HEK293 (cell line): ENCODE data around the gene NEK11.

Experiments
- CTCF ChIA-PET: fragments of 350-600 bp; formaldehyde crosslinking; extraction: SDS; loops from one replicate; lab custom pipeline; 2021; ENCODE audit warnings: antibody characterized with exemption; lab: Yijun Ruan, JAX
- POLR2A ChIA-PET: fragments of 300-600 bp; formaldehyde crosslinking; extraction: SDS; loops from one replicate; lab custom pipeline; 2020; ENCODE audit warnings: antibody characterized with exemption, inconsistent platforms; lab: Yijun Ruan, JAX
- H3K27ac ChIP-seq: fragments of 200-500 bp; sonication (Bioruptor generic); 2 replicates; pipeline ENCODE4 v1.5.1; 2014; ENCODE audit warnings: low read depth, low read length, control low read depth, inconsistent platforms; ENCODE audit errors: extremely low read depth
- H3K36me3 ChIP-seq, 2 experiments: fragments of 200-500 bp in 1 of 2; sonication (Bioruptor generic) in 1 of 2; 1 replicate in 1 of 2; 2 replicates in 1 of 2; pipeline ENCODE4 v1.5.1; 2014 to 2017; ENCODE audit warnings: inconsistent platforms in 2 of 2, low read length in 2 of 2; ENCODE audit not compliant: control insufficient read depth in 2 of 2, insufficient read depth in 1 of 2
- H3K4me1 ChIP-seq: fragments of 200-500 bp; sonication (Bioruptor generic); 2 replicates; pipeline ENCODE4 v1.5.1; 2014; ENCODE audit warnings: mild to moderate bottlenecking, low read length, inconsistent platforms; ENCODE audit not compliant: control insufficient read depth, insufficient read depth
- H3K4me3 ChIP-seq: 2 replicates; pipeline ENCODE4 v1.5.1; 2011; ENCODE audit warnings: low read depth, mild to moderate bottlenecking, control low read depth, low read length, moderate library complexity
- H3K9me3 ChIP-seq: fragments of 200-500 bp; sonication (Bioruptor generic); 2 replicates; pipeline ENCODE4 v1.5.1; 2014; ENCODE audit warnings: low read depth, low read length, inconsistent platforms; ENCODE audit not compliant: control insufficient read depth, insufficient read depth
- GLIS1 ChIP-seq: fragments of 450-650 bp; formaldehyde crosslinking; IDR thresholded peaks from 2 replicates; pipeline ENCODE4 v1.5.1; 2016; ENCODE audit warnings: missing biosample characterization, missing genetic modification characterization
- HOXC10 ChIP-seq: sonication (generic); formaldehyde crosslinking; IDR thresholded peaks from 2 replicates; pipeline ENCODE4 v1.8.1; 2023; ENCODE audit warnings: mild to moderate bottlenecking, missing genetic modification reagents
- MEIS1 ChIP-seq: sonication (generic); formaldehyde crosslinking; IDR thresholded peaks from 2 replicates; pipeline ENCODE4 v1.8.1; 2022; ENCODE audit warnings: missing genetic modification reagents, mild to moderate bottlenecking, borderline replicate concordance
- SETDB1 ChIP-seq: IDR thresholded peaks from one replicate; pipeline ENCODE4 v1.6.1; 2017; ENCODE audit warnings: mild to moderate bottlenecking, low read length, moderate library complexity, mixed read lengths; ENCODE audit not compliant: insufficient read length
- TRIM28 ChIP-seq: IDR thresholded peaks from 2 replicates; pipeline ENCODE4 v1.6.1; 2011; ENCODE audit warnings: low read length, control low read depth, borderline replicate concordance
- ZBTB8A ChIP-seq: fragments of 450-650 bp; formaldehyde crosslinking; IDR thresholded peaks from 2 replicates; pipeline ENCODE4 v1.5.1; 2016; ENCODE audit warnings: missing biosample characterization, missing genetic modification characterization
- ZFP41 ChIP-seq: fragments of 450-650 bp; formaldehyde crosslinking; IDR thresholded peaks from 2 replicates; pipeline ENCODE4 v1.5.1; 2016; ENCODE audit warnings: missing biosample characterization, missing genetic modification characterization, borderline replicate concordance
- ZNF112 ChIP-seq: fragments of 450-650 bp; formaldehyde crosslinking; IDR thresholded peaks from 2 replicates; pipeline ENCODE4 v1.5.0; 2017; ENCODE audit warnings: missing biosample characterization, missing genetic modification characterization
- ZNF132 ChIP-seq: fragments of 450-650 bp; formaldehyde crosslinking; IDR thresholded peaks from 2 replicates; pipeline ENCODE4 v1.5.1; 2017; ENCODE audit warnings: missing biosample characterization, missing genetic modification characterization, borderline replicate concordance
- ZNF521 ChIP-seq: fragments of 450-650 bp; formaldehyde crosslinking; IDR thresholded peaks from 2 replicates; pipeline ENCODE4 v1.5.1; 2017; ENCODE audit warnings: missing biosample characterization, mild to moderate bottlenecking, missing genetic modification characterization
- ZNF585B ChIP-seq: fragments of 450-650 bp; formaldehyde crosslinking; IDR thresholded peaks from 2 replicates; pipeline ENCODE4 v1.5.1; 2016; ENCODE audit warnings: missing biosample characterization, missing genetic modification characterization
- TF ChIP-seq, protein P1 (sequence below): fragments of 450-650 bp; formaldehyde crosslinking; IDR thresholded peaks from 2 replicates; pipeline ENCODE4 v1.5.0; 2017; ENCODE audit warnings: missing biosample characterization, missing genetic modification characterization, borderline replicate concordance
- TF ChIP-seq, protein P2 (sequence below): fragments of 450-650 bp; formaldehyde crosslinking; IDR thresholded peaks from 2 replicates; pipeline ENCODE4 v1.5.1; 2016; ENCODE audit warnings: missing biosample characterization, missing genetic modification characterization
- TF ChIP-seq, protein P3 (sequence below): fragments of 450-650 bp; formaldehyde crosslinking; IDR thresholded peaks from 2 replicates; pipeline ENCODE4 v1.5.1; 2016; ENCODE audit warnings: missing biosample characterization, missing genetic modification characterization
- TF ChIP-seq, protein P4 (sequence below): fragments of 450-650 bp; formaldehyde crosslinking; IDR thresholded peaks from 2 replicates; pipeline ENCODE4 v1.5.1; 2016; ENCODE audit warnings: missing biosample characterization, missing genetic modification characterization

The NEK11 gene

DNA sequence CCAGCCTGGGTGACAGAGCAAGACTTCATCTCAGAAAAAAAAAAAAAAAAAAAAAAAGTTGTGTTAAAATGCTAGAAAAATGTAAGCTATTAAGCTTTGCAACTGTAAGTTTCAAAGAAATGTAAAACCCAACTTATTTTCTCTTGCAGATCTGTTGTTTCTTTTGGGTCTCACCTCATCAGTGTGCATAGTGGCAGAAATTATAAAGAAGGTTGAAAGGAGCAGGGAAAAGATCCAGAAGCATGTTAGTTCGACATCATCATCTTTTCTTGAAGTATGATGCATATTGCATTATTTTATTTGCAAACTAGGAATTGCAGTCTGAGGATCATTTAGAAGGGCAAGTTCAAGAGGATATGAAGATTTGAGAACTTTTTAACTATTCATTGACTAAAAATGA lies 25.6 kb upstream of the NEK11 start:
- no peaks in the 10 kb centered on the region for H3K9me3 ChIP-seq

DNA sequence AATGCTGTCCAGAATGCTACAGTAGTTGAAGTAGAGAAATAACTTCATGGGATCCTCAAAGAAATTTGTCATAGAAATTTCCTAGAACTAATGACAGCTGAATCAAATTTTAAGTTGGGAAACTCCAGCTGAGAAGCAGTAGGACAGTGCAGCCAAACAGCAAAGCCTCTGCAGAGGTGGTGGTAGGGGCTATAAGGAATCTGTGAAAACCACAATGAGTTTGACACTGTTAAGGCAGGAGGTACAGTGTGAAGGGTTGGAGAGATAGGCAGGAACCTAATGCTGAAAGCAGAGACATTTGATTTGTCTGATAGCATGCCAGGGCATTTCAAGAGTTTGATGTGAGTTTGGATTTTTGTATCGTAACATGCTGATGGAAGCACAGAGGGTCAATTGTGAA lies 22.1 kb upstream of the NEK11 start:
- peaks cover 0 to 30% of the 10 kb centered on the region in 2 experiments; a peak in 1 of 3 replicates for H3K36me3 ChIP-seq

More for the DNA sequence above, 25.6 kb upstream of the NEK11 start:
- no peaks in the 10 kb centered on the region for H3K4me1 ChIP-seq
- peaks cover 0 to 31% of the 10 kb centered on the region in 2 experiments; a peak in 1 of 3 replicates for H3K36me3 ChIP-seq
- TF ChIP-seq, protein P1, sequence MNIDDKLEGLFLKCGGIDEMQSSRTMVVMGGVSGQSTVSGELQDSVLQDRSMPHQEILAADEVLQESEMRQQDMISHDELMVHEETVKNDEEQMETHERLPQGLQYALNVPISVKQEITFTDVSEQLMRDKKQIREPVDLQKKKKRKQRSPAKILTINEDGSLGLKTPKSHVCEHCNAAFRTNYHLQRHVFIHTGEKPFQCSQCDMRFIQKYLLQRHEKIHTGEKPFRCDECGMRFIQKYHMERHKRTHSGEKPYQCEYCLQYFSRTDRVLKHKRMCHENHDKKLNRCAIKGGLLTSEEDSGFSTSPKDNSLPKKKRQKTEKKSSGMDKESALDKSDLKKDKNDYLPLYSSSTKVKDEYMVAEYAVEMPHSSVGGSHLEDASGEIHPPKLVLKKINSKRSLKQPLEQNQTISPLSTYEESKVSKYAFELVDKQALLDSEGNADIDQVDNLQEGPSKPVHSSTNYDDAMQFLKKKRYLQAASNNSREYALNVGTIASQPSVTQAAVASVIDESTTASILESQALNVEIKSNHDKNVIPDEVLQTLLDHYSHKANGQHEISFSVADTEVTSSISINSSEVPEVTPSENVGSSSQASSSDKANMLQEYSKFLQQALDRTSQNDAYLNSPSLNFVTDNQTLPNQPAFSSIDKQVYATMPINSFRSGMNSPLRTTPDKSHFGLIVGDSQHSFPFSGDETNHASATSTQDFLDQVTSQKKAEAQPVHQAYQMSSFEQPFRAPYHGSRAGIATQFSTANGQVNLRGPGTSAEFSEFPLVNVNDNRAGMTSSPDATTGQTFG (tag by site-specific recombination), result no peak
- TF ChIP-seq ZNF112 (tag by site-specific recombination) (no peak), ZFP41 (no peak), TRIM28 (no peak), ZNF585B (no peak), SETDB1 (no peak), ZNF132 (no peak), GLIS1 (tag by site-specific recombination) (no peak), HOXC10 (CRISPR knock-in tag) (no peak), MEIS1 (no peak), ZBTB8A (no peak), ZNF521 (tag by site-specific recombination) (no peak)
- TF ChIP-seq, protein P2, sequence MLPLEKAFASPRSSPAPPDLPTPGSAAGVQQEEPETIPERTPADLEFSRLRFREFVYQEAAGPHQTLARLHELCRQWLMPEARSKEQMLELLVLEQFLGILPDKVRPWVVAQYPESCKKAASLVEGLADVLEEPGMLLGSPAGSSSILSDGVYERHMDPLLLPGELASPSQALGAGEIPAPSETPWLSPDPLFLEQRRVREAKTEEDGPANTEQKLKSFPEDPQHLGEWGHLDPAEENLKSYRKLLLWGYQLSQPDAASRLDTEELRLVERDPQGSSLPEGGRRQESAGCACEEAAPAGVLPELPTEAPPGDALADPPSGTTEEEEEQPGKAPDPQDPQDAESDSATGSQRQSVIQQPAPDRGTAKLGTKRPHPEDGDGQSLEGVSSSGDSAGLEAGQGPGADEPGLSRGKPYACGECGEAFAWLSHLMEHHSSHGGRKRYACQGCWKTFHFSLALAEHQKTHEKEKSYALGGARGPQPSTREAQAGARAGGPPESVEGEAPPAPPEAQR, result no peak
- TF ChIP-seq, protein P3, sequence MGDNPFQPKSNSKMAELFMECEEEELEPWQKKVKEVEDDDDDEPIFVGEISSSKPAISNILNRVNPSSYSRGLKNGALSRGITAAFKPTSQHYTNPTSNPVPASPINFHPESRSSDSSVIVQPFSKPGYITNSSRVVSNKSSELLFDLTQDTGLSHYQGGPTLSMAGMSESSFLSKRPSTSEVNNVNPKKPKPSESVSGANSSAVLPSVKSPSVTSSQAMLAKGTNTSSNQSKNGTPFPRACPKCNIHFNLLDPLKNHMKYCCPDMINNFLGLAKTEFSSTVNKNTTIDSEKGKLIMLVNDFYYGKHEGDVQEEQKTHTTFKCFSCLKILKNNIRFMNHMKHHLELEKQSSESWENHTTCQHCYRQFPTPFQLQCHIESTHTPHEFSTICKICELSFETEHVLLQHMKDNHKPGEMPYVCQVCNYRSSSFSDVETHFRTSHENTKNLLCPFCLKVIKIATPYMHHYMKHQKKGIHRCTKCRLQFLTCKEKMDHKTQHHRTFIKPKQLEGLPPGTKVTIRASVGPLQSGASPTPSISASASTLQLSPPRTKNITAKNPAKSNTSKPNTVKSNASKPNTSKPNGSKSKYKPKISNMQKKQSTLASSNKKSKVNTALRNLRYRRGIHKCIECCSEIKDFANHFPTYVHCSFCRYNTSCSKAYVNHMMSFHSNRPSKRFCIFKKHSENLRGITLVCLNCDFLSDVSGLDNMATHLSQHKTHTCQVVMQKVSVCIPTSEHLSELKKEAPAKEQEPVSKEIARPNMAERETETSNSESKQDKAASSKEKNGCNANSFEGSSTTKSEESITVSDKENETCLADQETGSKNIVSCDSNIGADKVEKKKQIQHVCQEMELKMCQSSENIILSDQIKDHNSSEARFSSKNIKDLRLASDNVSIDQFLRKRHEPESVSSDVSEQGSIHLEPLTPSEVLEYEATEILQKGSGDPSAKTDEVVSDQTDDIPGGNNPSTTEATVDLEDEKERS (tag by site-specific recombination), result no peak
- ChIA-PET CTCF (no interaction called here), POLR2A (no interaction called here)
- H3K4me3 ChIP-seq, result no peak overlapping the region
- no peak overlapping the region for H3K27ac ChIP-seq

More for the DNA sequence above, 22.1 kb upstream of the NEK11 start:
- ChIA-PET CTCF (interaction anchor here (0.7 kb wide), 1 partner anchor 40 kb away, joined by 3 read pairs; no protein-coding TSS in a partner anchor), POLR2A (no interaction called here)
- TF ChIP-seq, protein P4, sequence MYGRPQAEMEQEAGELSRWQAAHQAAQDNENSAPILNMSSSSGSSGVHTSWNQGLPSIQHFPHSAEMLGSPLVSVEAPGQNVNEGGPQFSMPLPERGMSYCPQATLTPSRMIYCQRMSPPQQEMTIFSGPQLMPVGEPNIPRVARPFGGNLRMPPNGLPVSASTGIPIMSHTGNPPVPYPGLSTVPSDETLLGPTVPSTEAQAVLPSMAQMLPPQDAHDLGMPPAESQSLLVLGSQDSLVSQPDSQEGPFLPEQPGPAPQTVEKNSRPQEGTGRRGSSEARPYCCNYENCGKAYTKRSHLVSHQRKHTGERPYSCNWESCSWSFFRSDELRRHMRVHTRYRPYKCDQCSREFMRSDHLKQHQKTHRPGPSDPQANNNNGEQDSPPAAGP (tag by site-specific recombination), result no peak
- no peak overlapping the region for H3K27ac ChIP-seq
- H3K4me3 ChIP-seq, result no peak overlapping the region
- H3K9me3 ChIP-seq, result no peaks in the 10 kb centered on the region
- H3K4me1 ChIP-seq, result no peaks in the 10 kb centered on the region
